HUES48 (cell line): ENCODE measurements around the gene SDR42E2.
A peak's percentile ranks its signal among the peaks of the same experiment; 100 is the strongest.
"Not testable (repeated sequence)": the region's sequence is repeated elsewhere in the genome, so short reads cannot be mapped to it uniquely, and the experiment has no call there.

Source experiments
- H3K27ac ChIP-seq: one replicate; pipeline ENCODE4 v1.7.0; 2013; ENCODE audit warnings: low read depth, low read length, inconsistent platforms
- H3K27me3 ChIP-seq: 2 replicates; pipeline ENCODE4 v1.6.1; 2013; ENCODE audit warnings: mild to moderate bottlenecking, low read length; ENCODE audit not compliant: control insufficient read depth, insufficient read depth
- H3K36me3 ChIP-seq: 2 replicates; pipeline ENCODE4 v1.6.1; 2013; ENCODE audit warnings: low read length; ENCODE audit not compliant: control insufficient read depth, insufficient read depth
- H3K4me1 ChIP-seq: 2 replicates; pipeline ENCODE4 v1.6.1; 2013; ENCODE audit warnings: mild to moderate bottlenecking, low read length; ENCODE audit not compliant: control insufficient read depth, insufficient read depth
- H3K4me3 ChIP-seq: 2 replicates; pipeline ENCODE4 v1.5.1; 2013; ENCODE audit warnings: mild to moderate bottlenecking, low read depth, low read length
- H3K9ac ChIP-seq: 2 replicates; pipeline ENCODE4 v1.6.1; 2013; ENCODE audit warnings: mild to moderate bottlenecking, low read depth, low read length, moderate library complexity
- H3K9me3 ChIP-seq: 2 replicates; pipeline ENCODE4 v1.6.1; 2013; ENCODE audit warnings: low read length; ENCODE audit not compliant: control insufficient read depth, insufficient read depth

The SDR42E2 gene

DNA sequence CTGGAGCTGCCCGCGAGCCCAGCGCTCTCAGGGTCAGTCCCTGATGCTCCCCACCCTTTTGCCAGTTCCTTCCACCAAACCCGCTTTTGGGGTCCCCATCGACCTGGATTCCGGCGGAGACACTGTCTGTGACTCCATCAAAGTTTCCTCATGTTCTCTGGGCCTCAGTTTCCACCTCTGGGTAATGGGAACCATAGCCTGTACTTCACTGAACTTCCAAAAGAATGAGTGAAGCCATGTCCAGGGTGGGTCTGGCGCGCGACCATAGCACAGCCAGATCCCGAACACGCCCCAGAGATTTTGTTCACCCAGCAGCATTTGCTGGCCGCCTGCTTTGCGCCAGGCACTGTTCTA lies 327 bp downstream of the SDR42E2 start:
- Histone ChIP-seq H3K27me3 (peaks cover 36% of the 10 kb centered on the region), H3K36me3 (no peaks in the 10 kb centered on the region), H3K4me3 (peak overlapping the region; percentile 66), H3K9ac (no peak overlapping the region), H3K4me1 (no peaks in the 10 kb centered on the region), H3K9me3 (no peaks in the 10 kb centered on the region), H3K27ac (no peak overlapping the region)

DNA sequence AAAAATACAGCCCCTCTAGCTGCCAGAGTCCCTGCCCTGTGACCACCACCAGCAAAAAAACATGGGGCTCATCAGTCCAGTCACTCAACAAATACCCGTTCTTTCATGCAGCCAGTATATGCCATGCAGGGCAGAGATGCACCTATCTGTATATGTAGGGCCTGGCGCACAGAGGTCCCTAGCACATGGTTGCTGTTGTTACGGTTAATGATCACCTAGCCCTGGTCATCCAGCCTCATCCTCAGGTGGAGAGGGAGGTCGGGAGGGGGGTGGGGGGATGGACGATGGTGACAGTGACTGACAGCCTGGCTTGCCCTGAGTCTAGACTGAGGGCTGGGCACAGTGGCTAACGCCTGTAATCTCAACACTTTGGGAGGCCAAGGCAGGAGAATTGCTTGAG lies 1.5 kb downstream of the SDR42E2 start:
- Histone ChIP-seq H3K36me3 (no peaks in the 10 kb centered on the region), H3K4me3 (no peak overlapping the region), H3K27ac (no peak overlapping the region), H3K4me1 (no peaks in the 10 kb centered on the region), H3K9me3 (no peaks in the 10 kb centered on the region), H3K9ac (no peak overlapping the region), H3K27me3 (peaks cover 36% of the 10 kb centered on the region)

DNA sequence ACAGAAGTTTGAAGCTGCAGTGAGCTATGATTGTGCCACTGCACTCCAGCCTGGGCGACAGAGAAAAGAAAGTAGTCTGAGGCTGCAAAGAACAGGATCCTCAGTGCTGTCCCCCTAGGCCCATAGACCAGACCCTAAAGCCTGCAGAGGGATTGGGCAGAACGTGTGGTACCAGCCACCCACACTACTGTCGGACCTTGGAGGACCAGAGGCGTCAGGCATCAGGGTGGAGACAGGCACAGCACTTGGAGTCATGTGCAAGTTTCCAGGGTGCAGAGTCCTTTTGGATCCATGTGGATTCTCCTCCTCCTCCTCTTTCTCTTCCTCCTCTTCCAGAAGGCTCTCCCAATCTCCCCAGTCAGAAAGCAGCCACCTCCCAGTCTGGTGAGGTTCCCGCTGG lies 2.2 kb downstream of the SDR42E2 start:
- Histone ChIP-seq H3K9ac (no peak overlapping the region), H3K4me1 (no peaks in the 10 kb centered on the region), H3K9me3 (no peaks in the 10 kb centered on the region), H3K36me3 (no peaks in the 10 kb centered on the region), H3K4me3 (no peak overlapping the region), H3K27me3 (peaks cover 36% of the 10 kb centered on the region), H3K27ac (no peak overlapping the region)

DNA sequence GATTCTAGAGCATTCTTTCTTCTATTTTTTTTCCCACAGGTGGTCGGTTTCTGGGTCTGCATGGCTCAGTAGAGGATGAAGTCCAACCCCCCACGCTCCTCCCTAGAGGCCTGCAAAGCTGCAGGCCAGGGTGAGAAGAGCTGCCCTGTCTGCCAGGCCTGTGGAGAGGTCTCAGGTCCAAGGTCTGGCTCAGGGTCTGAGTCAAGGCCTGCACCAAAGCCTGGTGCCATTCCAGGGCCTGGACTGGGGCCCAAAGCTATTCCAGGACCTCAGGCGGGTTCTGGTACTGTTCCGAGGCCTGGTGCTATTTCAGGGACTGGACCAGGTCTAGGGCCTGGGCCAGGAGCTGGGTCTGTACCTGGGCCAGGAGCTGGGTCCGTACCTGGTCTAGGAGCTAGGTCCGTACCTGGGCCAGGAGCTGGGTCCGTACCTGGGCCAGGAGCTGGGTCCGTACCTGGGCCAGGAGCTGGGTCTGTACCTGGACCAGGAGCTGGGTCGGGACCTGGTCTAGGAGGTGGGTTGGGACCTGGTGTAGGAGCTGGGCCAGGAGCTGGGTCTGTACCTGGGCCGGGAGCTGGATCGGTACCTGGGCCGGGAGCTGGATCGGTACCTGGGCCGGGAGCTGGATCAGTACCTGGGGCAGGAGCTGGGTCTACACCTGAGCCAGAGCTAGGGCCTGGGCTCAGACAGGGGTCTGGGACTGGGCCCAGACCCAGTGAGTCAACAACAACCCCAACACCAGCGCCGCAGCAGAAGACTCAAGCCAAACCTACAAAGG lies 3.4 kb downstream of the SDR42E2 start:
- H3K27me3 ChIP-seq: peaks cover 24% of the 10 kb centered on the region
- H3K4me3 ChIP-seq: no peak overlapping the region
- H3K4me1 ChIP-seq: no peaks in the 10 kb centered on the region
- no peaks in the 10 kb centered on the region for H3K36me3 ChIP-seq
- H3K9ac ChIP-seq: no peak overlapping the region
- H3K27ac ChIP-seq: no peak overlapping the region
- H3K9me3 ChIP-seq: no peaks in the 10 kb centered on the region

DNA sequence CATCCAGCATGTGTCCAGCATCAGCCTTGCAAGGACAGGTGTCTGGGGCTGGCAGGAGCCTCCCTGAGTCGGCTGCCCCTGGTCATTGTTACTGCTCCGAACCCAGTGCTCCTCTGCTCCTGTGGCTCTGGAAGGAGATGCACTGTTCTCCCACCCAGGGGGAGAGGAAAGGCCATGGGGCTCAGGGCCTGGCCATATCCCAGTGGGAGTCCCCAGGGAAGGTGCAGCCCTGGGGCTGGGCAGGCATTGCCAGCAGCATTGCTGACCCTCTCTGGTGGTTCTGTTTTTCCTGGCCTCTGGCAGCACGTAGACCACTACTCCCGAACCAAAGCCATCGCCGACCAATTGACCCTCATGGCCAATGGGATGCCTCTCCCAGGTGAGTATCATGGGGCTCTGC lies 9.6 kb downstream of the SDR42E2 start:
- Histone ChIP-seq H3K9me3 (no peaks in the 10 kb centered on the region), H3K9ac (no peak overlapping the region), H3K4me3 (no peak overlapping the region), H3K27ac (no peak overlapping the region), H3K27me3 (no peaks in the 10 kb centered on the region), H3K4me1 (no peaks in the 10 kb centered on the region), H3K36me3 (no peaks in the 10 kb centered on the region)

DNA sequence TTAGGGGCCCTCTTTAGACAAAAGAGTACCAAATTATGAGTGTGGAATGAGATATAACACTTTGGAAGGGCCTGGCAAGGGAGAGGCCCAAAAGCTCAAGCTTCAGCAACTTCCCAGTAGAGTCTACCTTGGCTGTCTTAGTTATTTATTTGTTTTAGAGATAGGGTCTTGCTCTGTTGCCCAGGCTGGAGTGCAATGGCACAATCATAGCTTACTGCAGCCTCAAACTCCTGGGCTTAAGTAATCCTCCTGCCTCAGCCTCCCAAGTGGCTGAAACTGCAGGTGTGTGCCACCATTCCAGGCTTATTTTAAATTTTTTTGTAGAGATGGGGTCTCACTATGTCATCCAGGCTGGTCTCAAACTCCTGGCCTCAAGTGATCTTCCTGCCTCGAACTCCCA lies 10.3 kb downstream of the SDR42E2 start:
- H3K4me1 ChIP-seq, H3K9ac ChIP-seq: not testable (repeated sequence)

DNA sequence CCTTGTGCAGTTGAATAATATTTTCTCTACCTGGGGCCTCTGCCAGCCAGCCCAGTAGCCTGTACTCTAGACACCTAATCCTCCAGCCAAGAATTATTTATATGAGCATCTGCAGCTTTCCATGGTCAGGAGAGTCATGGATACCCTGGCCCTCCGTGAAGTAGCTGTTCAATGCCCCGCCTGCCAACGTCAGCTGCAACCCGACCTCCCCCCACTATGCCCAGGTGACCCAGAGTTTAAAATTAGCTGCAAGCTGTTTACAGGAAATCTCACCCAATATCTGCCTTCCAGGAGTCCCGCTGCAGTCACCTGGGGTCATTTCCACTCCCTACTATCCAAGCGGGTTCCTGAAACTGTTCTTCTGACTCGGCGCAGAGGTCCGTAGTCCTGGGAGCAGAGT lies 12.3 kb downstream of the SDR42E2 start:
- H3K9ac ChIP-seq: no peak overlapping the region
- H3K9me3 ChIP-seq: no peaks in the 10 kb centered on the region
- H3K36me3 ChIP-seq: no peaks in the 10 kb centered on the region
- no peak overlapping the region for H3K27ac ChIP-seq
- no peak overlapping the region for H3K4me3 ChIP-seq
- no peaks in the 10 kb centered on the region for H3K27me3 ChIP-seq
- no peaks in the 10 kb centered on the region for H3K4me1 ChIP-seq

More for the DNA sequence above, 10.3 kb downstream of the SDR42E2 start:
- not testable (repeated sequence) for H3K27ac ChIP-seq, H3K36me3 ChIP-seq, H3K4me3 ChIP-seq, H3K9me3 ChIP-seq, H3K27me3 ChIP-seq

DNA sequence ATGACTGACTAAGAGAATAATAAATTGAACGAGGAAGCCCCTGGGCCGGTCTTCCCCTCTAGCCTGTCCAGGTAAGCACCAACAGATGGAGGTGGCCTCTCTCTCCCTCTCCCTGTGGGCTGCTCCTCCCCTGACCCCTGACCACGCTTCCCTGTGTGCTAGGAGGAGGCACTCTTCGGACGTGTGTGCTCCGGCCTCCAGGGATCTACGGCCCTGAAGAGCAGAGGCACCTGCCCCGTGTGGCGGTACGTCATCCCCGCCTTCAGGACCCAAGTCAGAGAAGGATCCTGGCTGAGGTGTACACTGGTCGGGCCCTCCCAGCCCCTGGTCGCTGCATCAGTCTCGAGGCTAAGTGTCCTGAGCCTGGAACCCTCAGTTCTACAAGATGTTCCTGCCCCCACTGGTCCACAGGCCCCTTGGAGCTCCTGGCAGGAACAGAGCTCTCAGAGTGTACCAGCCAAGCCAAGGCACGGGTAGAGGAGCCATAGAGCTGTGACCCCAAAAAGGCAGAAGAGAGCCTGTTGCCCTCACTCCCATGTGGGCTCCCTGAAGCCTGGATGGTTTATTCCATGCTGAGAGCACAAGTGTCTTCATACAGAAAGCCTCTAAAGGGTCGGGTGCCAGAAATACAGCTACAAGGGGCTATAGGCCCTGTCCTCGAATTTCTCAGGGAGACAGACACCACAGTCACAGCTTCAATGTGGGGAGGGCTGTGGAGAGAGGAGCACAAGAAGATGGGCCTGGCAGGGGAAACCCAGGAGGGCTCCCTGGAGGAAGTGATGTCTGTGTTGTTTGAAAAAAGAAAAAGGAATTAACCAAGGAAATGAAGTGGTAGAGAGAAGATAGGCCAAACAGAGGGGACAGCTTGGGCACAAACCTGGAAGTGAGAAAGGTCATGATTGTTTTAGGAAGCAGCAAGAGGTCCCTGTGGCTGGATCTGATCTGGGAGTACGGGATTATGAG lies 15.9 kb downstream of the SDR42E2 start:
- H3K36me3 ChIP-seq: no peaks in the 10 kb centered on the region
- no peak overlapping the region for H3K4me3 ChIP-seq
- H3K9me3 ChIP-seq: no peaks in the 10 kb centered on the region
- H3K4me1 ChIP-seq: no peaks in the 10 kb centered on the region
- no peak overlapping the region for H3K27ac ChIP-seq
- H3K9ac ChIP-seq: no peak overlapping the region
- no peaks in the 10 kb centered on the region for H3K27me3 ChIP-seq

DNA sequence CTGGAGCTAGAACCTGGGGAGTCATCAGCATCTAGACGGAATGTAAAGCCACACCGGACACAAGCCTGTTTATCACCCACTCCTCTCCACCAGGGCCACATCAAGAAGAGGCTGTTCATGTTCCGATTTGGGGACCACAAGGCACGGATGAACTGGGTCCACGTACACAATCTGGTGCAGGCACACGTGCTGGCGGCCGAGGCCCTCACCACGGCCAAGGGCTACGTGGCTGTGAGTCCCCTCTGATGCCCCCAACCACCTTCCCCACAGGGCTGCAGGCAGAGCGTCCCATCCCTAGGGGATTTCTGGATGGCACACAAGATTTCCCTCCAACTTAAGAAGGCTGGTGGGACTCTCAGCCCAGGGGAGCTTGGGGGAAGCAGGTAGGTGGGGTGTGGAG lies 19.1 kb downstream of the SDR42E2 start:
- H3K4me1 ChIP-seq: no peaks in the 10 kb centered on the region
- no peak overlapping the region for H3K4me3 ChIP-seq
- H3K9ac ChIP-seq: no peak overlapping the region
- H3K9me3 ChIP-seq: no peaks in the 10 kb centered on the region
- no peaks in the 10 kb centered on the region for H3K36me3 ChIP-seq
- H3K27ac ChIP-seq: no peak overlapping the region
- no peaks in the 10 kb centered on the region for H3K27me3 ChIP-seq

DNA sequence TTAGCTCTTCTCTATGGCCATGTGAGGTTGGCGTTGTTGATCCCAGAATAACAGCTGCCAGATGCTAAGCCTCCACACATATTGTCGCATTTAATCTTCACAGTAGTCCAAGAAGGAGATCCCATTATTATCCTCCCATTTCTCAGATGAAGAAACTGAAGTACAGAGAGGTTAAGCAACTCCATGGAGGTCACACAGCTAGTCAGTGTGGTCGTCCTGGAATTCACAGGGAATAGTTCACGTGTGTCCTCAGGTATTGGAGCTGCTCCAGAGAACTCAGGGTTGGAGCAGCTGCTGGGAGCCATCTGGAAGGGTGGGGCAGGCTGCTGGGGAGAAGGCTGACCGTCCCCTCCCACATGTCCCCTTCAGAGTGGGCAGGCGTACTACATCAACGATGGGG lies 19.5 kb downstream of the SDR42E2 start:
- no peak overlapping the region for H3K4me3 ChIP-seq

DNA sequence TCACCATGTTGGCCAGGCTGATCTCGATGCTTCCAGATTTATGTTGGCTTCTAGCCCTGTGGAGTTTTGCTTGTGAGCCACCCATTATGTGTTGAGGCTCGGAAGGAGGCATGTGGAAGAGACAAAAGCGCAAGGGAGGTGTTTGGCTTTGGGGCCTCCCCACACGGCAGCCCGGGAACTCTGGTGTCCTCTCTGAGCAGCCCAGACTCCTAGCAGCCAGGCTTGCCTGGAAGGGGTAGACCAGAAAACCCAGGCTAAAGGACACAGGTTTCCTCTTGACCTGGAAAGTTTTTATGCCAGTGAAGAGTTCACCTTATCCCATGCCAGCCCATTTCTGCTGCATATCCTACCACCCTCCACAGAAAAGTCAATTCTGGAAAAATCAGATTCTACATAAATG lies 21.0 kb downstream of the SDR42E2 start:
- Histone ChIP-seq H3K9ac (no peak overlapping the region), H3K27ac (no peak overlapping the region), H3K27me3 (no peaks in the 10 kb centered on the region)

More for the DNA sequence above, 19.5 kb downstream of the SDR42E2 start:
- H3K9ac ChIP-seq: no peak overlapping the region
- no peak overlapping the region for H3K27ac ChIP-seq
- no peaks in the 10 kb centered on the region for H3K36me3 ChIP-seq
- H3K9me3 ChIP-seq: no peaks in the 10 kb centered on the region
- no peaks in the 10 kb centered on the region for H3K4me1 ChIP-seq
- H3K27me3 ChIP-seq: no peaks in the 10 kb centered on the region

More for the DNA sequence above, 21.0 kb downstream of the SDR42E2 start:
- H3K9me3 ChIP-seq: no peaks in the 10 kb centered on the region
- no peak overlapping the region for H3K4me3 ChIP-seq
- H3K36me3 ChIP-seq: no peaks in the 10 kb centered on the region
- H3K4me1 ChIP-seq: no peaks in the 10 kb centered on the region
